Esophagus squamous epithelium (tissue), 4 donors: ENCODE data around the gene CDYL.

Experiments
- CTCF ChIP-seq, 6 experiments: fragments of 450-650 bp in 4 of 6; fragments of 200-600 bp in 2 of 6; sonication (generic) in 2 of 6; IDR thresholded peaks; one replicate each; pipeline ENCODE4 v1.5.1; 2016 to 2019; ENCODE audit warnings: antibody characterized with exemption in 6 of 6, mild to moderate bottlenecking in 4 of 6, moderate library complexity in 4 of 6
- POLR2A ChIP-seq, 4 donors: fragments of 450-650 bp; IDR thresholded peaks; one replicate each; pipeline ENCODE4 v1.6.1; 2017; ENCODE audit warnings: antibody characterized with exemption in 4 of 4, mild to moderate bottlenecking in 4 of 4, moderate library complexity in 3 of 4

- TF ChIP-seq CTCF (IDR thresholded peaks at IDR 0.05): no peak
- TF ChIP-seq POLR2A (IDR thresholded peaks at IDR 0.05): no peak
Observed at GRCh38 chr6:4902363-4902762, 126.2 kb downstream of the CDYL start.
